Measurements from ENCODE around the gene EARS2.

EARS2 gene

DNA sequence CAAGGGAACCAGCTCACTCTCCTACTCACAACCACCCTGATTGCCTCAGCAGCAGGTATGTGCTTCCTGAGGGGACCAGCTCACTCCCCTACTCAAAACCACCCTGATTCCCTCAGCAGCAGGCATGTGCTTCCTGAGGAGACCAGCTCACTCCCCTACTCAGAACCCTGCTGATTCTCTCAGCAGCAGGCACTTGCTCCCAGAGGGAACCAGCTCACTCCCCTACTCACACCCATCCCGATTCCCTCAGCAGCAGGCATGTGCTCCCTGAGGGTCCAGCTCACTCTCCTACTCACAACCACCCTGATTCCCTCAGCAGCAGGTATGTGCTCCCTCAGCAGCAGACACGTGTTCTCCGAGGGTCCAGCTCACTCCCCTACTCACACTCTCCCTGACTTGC lies 78.0 kb downstream of the EARS2 start:
- peaks cover 96% of the 10 kb centered on the region for H3K36me3 ChIP-seq
- TF ChIP-seq, protein P1, sequence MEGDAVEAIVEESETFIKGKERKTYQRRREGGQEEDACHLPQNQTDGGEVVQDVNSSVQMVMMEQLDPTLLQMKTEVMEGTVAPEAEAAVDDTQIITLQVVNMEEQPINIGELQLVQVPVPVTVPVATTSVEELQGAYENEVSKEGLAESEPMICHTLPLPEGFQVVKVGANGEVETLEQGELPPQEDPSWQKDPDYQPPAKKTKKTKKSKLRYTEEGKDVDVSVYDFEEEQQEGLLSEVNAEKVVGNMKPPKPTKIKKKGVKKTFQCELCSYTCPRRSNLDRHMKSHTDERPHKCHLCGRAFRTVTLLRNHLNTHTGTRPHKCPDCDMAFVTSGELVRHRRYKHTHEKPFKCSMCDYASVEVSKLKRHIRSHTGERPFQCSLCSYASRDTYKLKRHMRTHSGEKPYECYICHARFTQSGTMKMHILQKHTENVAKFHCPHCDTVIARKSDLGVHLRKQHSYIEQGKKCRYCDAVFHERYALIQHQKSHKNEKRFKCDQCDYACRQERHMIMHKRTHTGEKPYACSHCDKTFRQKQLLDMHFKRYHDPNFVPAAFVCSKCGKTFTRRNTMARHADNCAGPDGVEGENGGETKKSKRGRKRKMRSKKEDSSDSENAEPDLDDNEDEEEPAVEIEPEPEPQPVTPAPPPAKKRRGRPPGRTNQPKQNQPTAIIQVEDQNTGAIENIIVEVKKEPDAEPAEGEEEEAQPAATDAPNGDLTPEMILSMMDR (IDR thresholded peaks at IDR 0.05; ENCODE audit: low read depth, low read length) = no peak
- no peaks in the 10 kb centered on the region for H3K9me3 ChIP-seq (ENCODE audit: severe bottlenecking)
- no peak overlapping the region for H3K4me3 ChIP-seq (ENCODE audit: low read depth, low read length)
- no peaks in the 10 kb centered on the region for H3K27me3 ChIP-seq (ENCODE audit: insufficient read depth, low read depth, severe bottlenecking)
- H3K27ac ChIP-seq = no peak overlapping the region
- no peak for DNase-seq

DNA sequence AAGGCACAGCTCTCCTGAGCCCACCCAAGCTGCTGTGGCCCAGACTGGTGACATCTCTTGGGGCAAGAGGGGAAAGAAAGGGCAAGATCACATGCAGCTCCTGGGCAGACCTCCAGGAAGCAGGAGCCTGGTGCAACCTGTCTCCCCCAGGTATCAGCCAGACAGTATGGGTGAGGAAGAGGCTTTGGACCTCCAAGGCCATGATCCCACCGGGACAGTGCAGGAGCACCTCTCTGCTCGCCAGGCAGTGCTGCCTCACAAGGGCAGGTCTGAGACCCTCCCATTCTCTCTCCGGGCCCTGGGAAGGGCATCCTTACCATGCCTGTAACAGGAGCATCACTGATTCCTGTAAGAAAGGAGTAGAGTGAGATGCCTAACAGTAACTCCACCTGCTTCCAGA lies 78.6 kb downstream of the EARS2 start:
- H3K4me3 ChIP-seq (ENCODE audit: low read depth, low read length) = no peak overlapping the region

DNA sequence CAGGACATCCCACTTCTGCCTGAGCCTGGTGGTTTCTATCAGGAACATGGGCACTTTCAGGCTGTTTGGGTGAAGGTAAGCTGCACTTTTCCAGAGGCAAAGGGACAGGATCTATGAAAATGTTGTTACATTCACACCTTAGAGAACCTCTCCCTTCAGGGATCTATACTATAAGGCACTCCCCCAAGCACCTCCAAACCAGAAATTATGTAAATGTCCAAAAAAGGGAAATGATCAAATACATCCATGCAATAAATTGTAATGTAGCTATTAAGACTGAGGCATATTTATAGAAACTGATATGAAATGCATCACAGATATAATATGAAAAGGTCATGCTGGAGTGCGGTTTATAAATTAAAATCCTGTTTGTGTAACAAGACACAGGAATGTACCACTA lies 80.9 kb downstream of the EARS2 start:
- no peak for DNase-seq
- Histone ChIP-seq H3K9me3 (ENCODE audit: severe bottlenecking) (no peaks in the 10 kb centered on the region), H3K27ac (no peak overlapping the region), H3K36me3 (peaks cover 90% of the 10 kb centered on the region), H3K27me3 (ENCODE audit: insufficient read depth, low read depth, severe bottlenecking) (no peaks in the 10 kb centered on the region), H3K4me3 (ENCODE audit: low read depth, low read length) (no peak overlapping the region)
- TF ChIP-seq, protein P1 (IDR thresholded peaks at IDR 0.05; ENCODE audit: low read depth, low read length) = no peak

More for the DNA sequence above, 78.6 kb downstream of the EARS2 start:
- DNase-seq = no peak
- Histone ChIP-seq H3K36me3 (peaks cover 98% of the 10 kb centered on the region), H3K9me3 (ENCODE audit: severe bottlenecking) (no peaks in the 10 kb centered on the region), H3K27ac (no peak overlapping the region), H3K27me3 (ENCODE audit: insufficient read depth, low read depth, severe bottlenecking) (no peaks in the 10 kb centered on the region)
- TF ChIP-seq, protein P1 (IDR thresholded peaks at IDR 0.05; ENCODE audit: low read depth, low read length) = no peak

All from WERI-Rb-1 (cell line).